ENCODE measurements around the gene MMP14.

MMP14 gene

GRCh38 chr14:22885975-22886374, 49.6 kb downstream of the MMP14 start:
- DNase-seq = no peak

- peak; percentile 41 for DNase-seq
Observed at GRCh38 chr14:22886500-22887259, 50.3 kb downstream of the MMP14 start.

GRCh38 chr14:22887260-22887989, 51.0 kb downstream of the MMP14 start:
- no peak for DNase-seq

GRCh38 chr14:22887990-22888378, 51.6 kb downstream of the MMP14 start:
- DNase-seq = no peak

- no peak for DNase-seq
Observed at GRCh38 chr14:22888662-22889061, 52.3 kb downstream of the MMP14 start.

GRCh38 chr14:22890416-22890815, 54.0 kb downstream of the MMP14 start:
- DNase-seq = no peak

GRCh38 chr14:22892488-22892887, 56.1 kb downstream of the MMP14 start:
- no peak for DNase-seq

- DNase-seq = no peak
Observed at GRCh38 chr14:22893706-22894105, 57.3 kb downstream of the MMP14 start.

- DNase-seq = no peak
Observed at GRCh38 chr14:22895402-22895801, 59.0 kb downstream of the MMP14 start.

- no peak for DNase-seq
Observed at GRCh38 chr14:22896356-22896755, 60.0 kb downstream of the MMP14 start.

GRCh38 chr14:22896760-22897159, 60.4 kb downstream of the MMP14 start:
- no peak for DNase-seq

- no peak for DNase-seq
Observed at GRCh38 chr14:22897357-22897756, 61.0 kb downstream of the MMP14 start.

Data from suppressor macrophage treated with lipopolysaccharide for 4 hours (primary cell).